ENCODE measurements around the gene CDCA4.
"Not testable (repeated sequence)": the region's sequence is repeated elsewhere in the genome, so short reads cannot be mapped to it uniquely, and the experiment has no call there.

Gene CDCA4

GRCh38 chr14:105063506-105063905 lies 42.6 kb upstream of the CDCA4 start:
- peak; percentile 73 for TF ChIP-seq MYC (IDR thresholded peaks at IDR 0.05; ENCODE audit: low read depth, low read length)
- TF ChIP-seq, protein P1, sequence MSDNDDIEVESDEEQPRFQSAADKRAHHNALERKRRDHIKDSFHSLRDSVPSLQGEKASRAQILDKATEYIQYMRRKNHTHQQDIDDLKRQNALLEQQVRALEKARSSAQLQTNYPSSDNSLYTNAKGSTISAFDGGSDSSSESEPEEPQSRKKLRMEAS (IDR thresholded peaks at IDR 0.05; ENCODE audit: low read depth, low read length): peak; percentile 74
- H3K4me3 ChIP-seq (ENCODE audit: low read depth, low read length): not testable (repeated sequence)
- DNase-seq (ENCODE audit: low read depth): peak; percentile 74

- no peak for DNase-seq (ENCODE audit: low read depth)
- H3K4me3 ChIP-seq (ENCODE audit: low read depth, low read length): no peak overlapping the region
- TF ChIP-seq POLR2A (IDR thresholded peaks at IDR 0.05; ENCODE audit: extremely low read depth, insufficient read length) (no peak), MYC (IDR thresholded peaks at IDR 0.05; ENCODE audit: low read depth, low read length) (no peak)
- TF ChIP-seq, protein P2, sequence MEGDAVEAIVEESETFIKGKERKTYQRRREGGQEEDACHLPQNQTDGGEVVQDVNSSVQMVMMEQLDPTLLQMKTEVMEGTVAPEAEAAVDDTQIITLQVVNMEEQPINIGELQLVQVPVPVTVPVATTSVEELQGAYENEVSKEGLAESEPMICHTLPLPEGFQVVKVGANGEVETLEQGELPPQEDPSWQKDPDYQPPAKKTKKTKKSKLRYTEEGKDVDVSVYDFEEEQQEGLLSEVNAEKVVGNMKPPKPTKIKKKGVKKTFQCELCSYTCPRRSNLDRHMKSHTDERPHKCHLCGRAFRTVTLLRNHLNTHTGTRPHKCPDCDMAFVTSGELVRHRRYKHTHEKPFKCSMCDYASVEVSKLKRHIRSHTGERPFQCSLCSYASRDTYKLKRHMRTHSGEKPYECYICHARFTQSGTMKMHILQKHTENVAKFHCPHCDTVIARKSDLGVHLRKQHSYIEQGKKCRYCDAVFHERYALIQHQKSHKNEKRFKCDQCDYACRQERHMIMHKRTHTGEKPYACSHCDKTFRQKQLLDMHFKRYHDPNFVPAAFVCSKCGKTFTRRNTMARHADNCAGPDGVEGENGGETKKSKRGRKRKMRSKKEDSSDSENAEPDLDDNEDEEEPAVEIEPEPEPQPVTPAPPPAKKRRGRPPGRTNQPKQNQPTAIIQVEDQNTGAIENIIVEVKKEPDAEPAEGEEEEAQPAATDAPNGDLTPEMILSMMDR (IDR thresholded peaks at IDR 0.05; ENCODE audit: low read depth, low read length): no peak
- TF ChIP-seq, protein P1 (IDR thresholded peaks at IDR 0.05; ENCODE audit: low read depth, low read length): no peak
Observed at GRCh38 chr14:105063056-105063455, 42.2 kb upstream of the CDCA4 start.

- TF ChIP-seq POLR2A (IDR thresholded peaks at IDR 0.05; ENCODE audit: extremely low read depth, insufficient read length): no peak
- TF ChIP-seq, protein P1 (IDR thresholded peaks at IDR 0.05; ENCODE audit: low read depth, low read length): no peak
- DNase-seq (ENCODE audit: low read depth): no peak
- no peak overlapping the region for H3K4me3 ChIP-seq (ENCODE audit: low read depth, low read length)
Observed at GRCh38 chr14:105062048-105062433, 41.2 kb upstream of the CDCA4 start.

- H3K4me3 ChIP-seq (ENCODE audit: low read depth, low read length): no peak overlapping the region
- TF ChIP-seq, protein P1 (IDR thresholded peaks at IDR 0.05; ENCODE audit: low read depth, low read length): no peak
- TF ChIP-seq, protein P2 (IDR thresholded peaks at IDR 0.05; ENCODE audit: low read depth, low read length): no peak
- TF ChIP-seq MYC (IDR thresholded peaks at IDR 0.05; ENCODE audit: low read depth, low read length) (no peak), POLR2A (IDR thresholded peaks at IDR 0.05; ENCODE audit: extremely low read depth, insufficient read length) (no peak)
- DNase-seq (ENCODE audit: low read depth): peak; percentile 53
Observed at GRCh38 chr14:105061428-105062047, 40.7 kb upstream of the CDCA4 start.

DNA sequence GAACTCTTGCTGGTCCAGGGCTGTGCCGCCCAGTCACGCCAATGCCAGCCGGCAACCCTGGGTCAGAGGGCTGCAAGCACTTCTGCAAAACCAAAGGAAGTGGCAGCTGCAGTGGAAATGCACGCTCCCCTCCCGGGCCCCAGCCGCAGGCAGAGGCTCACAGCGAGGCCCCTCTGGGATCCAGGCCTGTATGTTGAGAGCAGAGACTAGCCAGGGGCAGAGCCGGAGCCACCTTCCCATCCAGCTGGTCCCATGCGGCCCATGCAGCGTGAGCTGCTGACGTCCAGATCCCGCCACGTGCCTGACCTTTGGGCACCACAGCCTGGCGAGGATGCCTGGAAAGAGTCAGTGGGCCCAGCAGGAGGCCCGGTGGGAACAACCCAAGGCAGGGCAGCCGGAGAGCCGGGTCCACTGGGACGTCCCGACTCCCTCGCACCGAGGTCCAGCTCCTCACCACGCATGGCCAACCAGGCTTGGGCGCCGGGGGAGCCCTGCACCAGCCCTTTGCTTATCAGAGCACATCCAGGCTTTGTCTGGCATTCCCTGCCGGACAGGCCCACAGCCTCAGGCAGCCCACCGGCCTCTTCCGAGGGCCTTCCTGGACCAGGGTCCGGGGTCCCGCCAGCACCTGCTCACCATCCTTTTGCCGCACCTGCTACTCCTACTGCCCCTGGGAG lies 40.0 kb upstream of the CDCA4 start:
- TF ChIP-seq MYC (IDR thresholded peaks at IDR 0.05; ENCODE audit: low read depth, low read length) (peak; percentile 79), POLR2A (IDR thresholded peaks at IDR 0.05; ENCODE audit: extremely low read depth, insufficient read length) (no peak)
- TF ChIP-seq, protein P2 (IDR thresholded peaks at IDR 0.05; ENCODE audit: low read depth, low read length): no peak
- TF ChIP-seq, protein P1 (IDR thresholded peaks at IDR 0.05; ENCODE audit: low read depth, low read length): peak; percentile 85
- H3K4me3 ChIP-seq (ENCODE audit: low read depth, low read length): no peak overlapping the region
- peak; percentile 93 for DNase-seq (ENCODE audit: low read depth)

- DNase-seq (ENCODE audit: low read depth): no peak
- TF ChIP-seq POLR2A (IDR thresholded peaks at IDR 0.05; ENCODE audit: extremely low read depth, insufficient read length) (no peak), MYC (IDR thresholded peaks at IDR 0.05; ENCODE audit: low read depth, low read length) (no peak)
- TF ChIP-seq, protein P1 (IDR thresholded peaks at IDR 0.05; ENCODE audit: low read depth, low read length): no peak
- TF ChIP-seq, protein P2 (IDR thresholded peaks at IDR 0.05; ENCODE audit: low read depth, low read length): no peak
- no peak overlapping the region for H3K4me3 ChIP-seq (ENCODE audit: low read depth, low read length)
Observed at GRCh38 chr14:105059925-105060565, 39.2 kb upstream of the CDCA4 start.

Data from NB4 (cell line).